Stimulated activated naive CD4-positive, alpha-beta T cell treated with Interleukin-2 at 50 U/mL for 16 hours (primary cell): ENCODE results near the gene DPP3.
"Not testable (repeated sequence)": the region's sequence is repeated elsewhere in the genome, so short reads cannot be mapped to it uniquely, and the experiment has no call there.

Experiments
- DNase-seq: peaks from one replicate; lab custom pipeline; 2025; lab: John Stamatoyannopoulos, UW

DPP3 gene

DNA sequence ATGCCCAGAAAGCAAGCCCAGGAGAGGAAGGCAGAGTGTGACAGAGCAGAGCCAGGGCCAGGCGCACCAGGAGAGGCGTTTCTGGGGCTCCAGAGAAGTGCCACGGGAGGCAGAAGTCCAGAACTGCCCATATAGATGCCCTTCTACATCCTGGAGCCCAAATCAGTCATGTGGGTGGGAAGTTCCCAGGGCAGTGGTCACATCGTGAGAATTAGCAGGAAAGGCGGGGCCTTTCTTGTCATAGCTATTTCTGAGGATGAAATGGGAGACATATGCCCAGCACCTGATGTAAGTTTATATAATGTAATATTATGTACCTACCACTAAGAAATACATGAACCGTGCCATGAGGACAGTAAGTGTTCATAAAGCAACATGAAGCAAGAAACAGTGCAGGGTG lies 52.5 kb downstream of the DPP3 start:
- DNase-seq = no peak

DNA sequence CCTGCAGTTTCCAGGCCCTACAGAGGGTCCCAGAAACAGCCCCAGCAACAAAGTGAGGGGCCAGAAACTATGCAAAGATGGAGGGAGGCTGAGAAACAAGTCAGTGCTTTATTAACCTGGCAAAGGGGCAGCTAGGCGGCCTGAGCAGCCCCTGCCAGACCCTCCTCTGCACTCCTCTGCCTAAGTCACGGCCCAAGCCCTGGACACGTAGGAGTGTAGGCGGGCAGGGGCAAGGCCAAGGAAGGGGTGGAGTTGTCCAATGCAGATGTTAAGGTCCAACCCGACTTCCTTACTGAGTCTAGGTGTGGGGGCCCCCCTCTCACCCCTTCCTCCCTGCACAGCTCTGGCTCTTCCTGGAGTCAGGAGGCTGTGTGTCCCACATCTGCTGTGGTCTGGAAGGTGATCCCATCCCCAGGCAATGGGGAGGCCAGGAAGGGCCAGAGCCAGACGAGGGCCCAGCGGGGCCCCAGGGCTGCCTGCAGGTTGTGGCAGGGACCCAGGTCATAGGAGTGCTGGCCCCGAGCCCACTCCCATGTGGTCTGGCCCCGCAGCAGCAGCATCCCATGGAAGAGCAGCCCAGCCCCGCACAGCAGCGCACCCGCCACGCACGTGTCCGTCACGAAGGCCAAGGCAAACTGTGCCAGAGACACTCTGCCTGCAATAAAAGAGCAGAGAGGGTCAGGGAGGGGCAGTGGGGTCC lies 59.1 kb downstream of the DPP3 start:
- no peak for DNase-seq

DNA sequence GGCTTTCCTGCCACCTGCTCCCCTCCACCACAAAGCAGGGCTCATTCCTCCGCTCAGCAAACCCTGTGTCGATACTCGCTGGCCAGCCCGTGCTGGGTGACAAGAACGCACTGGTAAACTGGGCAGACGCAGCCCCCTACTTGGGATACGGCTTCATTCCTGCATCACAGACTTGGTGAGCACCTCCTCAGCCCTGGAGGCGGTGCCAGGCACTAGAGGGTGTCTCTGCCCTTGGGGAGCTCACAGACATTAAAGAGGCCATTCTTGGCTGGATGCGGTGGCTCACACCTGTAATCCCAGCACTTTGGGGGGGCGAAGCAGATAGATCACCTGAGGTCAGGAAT lies 59.6 kb downstream of the DPP3 start:
- no peak for DNase-seq

DNA sequence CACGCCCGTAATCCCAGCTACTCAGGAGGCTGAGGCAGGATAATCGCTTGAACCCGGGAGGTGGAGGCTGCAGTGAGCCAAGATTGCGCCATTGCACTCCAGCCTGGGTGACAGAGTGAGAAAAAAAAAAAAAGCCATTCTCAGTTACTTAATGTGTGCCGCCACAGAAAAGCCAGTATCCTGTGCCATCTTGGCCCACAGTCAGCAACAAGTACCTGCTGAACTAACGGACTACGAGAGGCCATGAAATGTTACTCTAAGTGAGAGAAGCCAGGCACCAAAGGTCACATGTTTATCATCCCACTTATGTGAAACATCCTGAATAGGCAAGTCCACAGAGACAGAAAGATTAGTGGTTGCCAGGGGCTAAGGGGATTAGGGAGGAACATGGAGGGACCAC lies 60.4 kb downstream of the DPP3 start:
- not testable (repeated sequence) for DNase-seq

DNA sequence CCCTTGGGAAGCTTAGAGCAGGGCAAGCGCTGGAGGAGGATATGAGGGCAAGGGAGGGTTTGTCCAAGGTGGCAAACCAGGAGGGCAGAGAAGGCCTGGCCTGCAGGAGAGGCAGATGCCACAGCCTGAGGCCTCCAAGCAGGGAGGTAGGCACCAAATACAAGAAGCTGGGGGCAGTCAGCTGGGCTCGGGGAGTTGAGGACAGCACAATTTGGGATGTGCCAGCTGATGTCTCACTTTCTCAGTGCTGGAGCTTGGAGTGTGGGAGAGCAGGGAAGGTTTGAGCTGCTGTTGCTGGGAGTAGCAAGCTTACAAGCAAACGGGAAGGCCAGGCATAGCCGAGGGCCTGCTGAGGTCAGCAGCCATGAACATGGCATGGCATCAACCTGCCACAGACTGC lies 61.7 kb downstream of the DPP3 start:
- no peak for DNase-seq

DNA sequence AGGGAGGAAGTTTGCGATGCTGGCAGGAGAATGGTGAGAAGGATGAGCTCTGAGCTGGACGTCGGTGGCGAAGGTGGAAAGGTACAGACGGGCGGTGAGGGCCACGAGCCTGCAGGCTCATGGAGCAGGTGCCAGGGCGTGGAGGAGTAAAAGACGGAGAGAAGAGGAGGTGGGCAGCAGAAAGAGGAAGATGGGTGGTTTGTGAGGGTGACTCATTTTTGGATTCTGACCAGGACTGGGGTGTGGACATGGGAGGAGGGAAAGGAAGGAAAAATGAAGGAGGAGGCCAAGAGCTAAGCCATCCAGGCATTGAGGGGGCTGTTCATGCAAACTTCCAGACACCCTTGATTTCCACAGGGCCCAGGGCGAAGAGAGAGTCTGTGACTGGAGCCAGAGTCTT lies 62.1 kb downstream of the DPP3 start:
- no peak for DNase-seq

DNA sequence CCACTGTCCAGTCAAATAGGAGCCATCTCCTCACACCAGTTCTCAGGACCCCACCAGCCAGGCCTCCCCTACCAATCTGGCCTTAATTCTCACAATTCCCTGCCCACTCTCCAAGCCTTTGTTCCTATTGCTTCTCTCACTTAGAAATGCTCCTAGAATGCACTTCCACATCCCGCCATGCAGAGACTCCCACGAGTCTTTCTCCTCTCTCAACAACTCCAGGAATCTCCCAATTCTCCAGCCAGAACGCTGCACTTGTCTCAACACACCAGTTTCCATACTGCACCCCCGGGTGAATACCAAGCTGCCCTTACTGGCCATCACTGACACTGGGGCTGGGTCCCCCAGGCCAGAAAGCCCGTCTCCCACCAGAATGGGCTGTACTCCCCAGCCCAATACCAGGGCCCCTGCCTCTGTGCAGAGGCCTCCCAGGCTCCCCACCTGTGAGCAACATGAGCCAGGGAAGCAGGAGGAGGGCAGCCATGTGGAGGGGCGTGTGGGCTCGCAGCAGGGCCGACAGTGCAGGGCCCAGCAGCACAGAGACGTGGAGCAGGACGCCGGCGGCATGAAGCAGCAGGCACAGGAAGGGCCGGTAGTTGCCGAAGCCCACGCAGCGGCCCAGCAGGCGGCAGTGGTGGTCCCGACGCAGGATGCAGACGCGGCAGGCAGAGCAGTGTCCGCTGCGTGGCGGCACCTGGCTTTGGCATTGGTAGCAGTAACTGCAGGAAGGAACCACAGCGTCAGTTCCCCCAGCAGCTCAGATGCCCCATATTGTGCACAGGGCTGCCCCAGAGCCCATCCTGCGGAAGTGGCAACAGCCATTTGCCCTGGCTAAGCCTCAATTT lies 63.3 kb downstream of the DPP3 start:
- DNase-seq = peak; percentile 23

DNA sequence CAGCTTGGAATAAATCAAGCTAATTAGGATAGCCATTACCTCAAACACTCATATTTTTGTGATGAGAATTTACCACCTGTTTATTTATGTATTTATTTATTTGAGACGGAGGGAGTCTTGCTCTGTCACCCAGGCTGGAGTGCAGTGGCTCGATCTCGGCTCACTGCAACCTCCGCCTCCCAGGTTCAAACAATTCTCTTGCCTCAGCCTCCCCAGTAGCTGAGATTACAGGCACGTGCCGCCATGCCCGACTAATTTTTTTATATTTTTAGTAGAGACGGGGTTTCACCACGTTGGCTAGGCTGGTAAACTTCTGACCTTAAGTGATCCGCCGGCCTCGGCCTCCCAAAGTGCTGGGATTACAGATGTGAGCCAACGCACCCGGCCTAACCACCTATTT lies 64.7 kb downstream of the DPP3 start:
- not testable (repeated sequence) for DNase-seq

DNA sequence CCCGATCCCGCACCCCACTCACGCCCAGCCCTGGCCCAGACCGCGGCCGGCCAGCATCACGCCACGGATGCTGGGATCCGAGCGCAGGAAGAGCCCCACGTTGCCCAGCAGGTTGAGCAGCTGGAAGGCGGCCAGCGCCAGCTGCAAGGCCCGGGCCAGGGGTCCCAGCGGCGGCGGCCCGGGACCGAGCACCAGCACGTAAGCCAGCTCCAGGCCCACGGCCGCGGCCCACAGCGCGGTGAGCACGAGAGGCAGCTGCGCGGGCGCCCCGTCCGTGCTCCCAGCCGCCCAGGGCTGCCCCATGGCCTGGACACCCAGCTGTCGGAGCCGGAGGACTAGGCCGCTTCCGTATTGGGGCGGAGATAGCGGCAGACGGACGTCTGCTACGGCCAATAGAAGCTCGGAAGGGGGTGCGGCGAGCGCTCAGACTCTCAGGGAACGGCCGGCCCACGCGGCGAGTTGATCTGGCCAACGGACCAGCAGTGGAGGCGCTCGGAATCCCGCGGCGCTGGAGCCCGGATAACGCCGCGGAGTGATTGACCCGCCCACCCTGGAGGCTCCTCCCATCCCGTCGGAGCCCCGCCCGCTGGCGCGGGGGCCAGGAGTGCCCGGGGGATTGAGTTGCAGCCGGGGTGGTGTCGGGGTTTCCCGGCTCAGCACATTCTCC lies 65.6 kb downstream of the DPP3 start, which contains the start of gene ZDHHC24:
ZDHHC24 (minus strand) TSS at position 348 of the 667 bp plus-strand sequence; CDS start at position 303, 45 bp downstream.
- peak; percentile 89 for DNase-seq

DNA sequence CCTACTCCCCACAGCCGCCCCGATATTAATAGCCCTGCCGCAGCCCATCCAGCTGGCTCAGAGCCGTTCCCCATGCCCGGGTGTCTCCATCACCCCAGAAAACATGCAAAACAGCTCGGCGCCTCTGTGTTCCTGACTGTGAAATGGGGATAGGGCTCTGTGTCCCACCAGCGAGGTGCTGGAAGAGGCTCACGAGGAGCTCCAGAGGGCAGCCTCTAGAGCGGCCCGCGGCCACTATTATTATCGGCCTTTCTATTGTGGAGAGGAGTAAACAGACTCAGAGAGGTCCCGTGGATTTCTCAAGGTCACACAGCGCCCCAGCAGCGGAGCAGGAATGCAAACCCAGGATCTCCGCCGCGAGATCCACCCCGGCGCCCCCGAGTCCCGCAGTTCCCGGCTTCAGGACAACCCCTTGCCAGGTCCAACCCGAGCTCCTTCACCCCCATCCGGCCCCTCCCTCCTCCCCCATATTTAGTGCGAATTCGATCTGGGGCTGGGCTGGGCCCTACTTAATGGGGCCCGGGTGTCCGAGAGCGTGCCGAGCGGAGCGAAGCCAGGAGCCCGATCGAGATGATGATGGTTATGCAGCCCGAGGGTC lies 66.2 kb downstream of the DPP3 start, which contains the start of gene ACTN3:
ACTN3 (plus strand) TSS at position 536 of the 598 bp plus-strand sequence; CDS start at position 571, 35 bp downstream.
- DNase-seq = no peak

DNA sequence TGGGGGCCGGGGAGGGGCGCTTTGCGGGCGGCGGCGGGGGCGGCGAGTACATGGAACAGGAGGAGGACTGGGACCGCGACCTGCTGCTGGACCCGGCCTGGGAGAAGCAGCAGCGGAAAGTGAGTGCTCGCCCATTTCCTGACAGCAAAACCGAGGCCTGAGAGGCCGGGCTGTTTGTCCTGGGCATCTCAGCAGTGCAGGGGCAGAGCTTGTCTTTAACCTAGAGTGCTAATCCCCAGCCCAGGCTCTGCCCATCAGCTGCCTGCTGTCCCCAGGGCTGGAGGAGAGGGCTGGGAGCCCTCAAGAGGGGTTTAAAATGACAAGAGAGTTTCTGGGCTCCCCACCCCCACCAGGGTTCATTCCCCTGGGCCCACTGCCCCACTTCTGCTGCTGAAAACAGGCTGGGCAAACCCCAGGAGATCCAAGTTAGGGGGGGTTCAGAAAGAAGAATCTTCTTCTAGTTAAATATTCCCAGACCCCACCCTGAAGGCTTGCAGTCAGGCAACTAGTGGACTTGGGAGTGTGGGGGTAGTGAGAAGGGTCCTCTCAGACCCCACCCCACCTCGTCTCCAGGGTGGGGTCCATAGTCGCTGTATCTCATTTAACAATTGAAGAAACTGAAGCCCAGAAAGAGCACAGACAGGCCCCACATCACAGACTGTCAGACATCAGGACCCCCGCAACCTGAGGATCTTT lies 66.9 kb downstream of the DPP3 start:
- DNase-seq = no peak

DNA sequence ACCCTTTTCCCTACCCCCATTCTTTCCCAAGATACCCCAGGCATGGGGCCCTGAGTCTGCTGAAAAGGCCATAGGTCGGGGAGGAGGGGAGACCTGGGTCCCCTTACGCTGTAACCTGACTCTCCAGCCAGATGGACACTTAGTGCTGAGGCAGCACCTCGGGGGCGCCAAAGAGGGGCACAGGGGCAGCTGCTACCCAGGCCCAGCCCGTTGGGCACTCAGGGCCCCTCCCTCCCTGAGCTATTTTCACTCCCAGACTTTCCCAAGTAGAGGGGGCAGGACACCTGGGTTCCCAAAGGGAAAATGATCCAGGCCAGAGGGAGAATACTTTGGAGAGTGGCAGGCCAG lies 67.4 kb downstream of the DPP3 start:
- DNase-seq = no peak

DNA sequence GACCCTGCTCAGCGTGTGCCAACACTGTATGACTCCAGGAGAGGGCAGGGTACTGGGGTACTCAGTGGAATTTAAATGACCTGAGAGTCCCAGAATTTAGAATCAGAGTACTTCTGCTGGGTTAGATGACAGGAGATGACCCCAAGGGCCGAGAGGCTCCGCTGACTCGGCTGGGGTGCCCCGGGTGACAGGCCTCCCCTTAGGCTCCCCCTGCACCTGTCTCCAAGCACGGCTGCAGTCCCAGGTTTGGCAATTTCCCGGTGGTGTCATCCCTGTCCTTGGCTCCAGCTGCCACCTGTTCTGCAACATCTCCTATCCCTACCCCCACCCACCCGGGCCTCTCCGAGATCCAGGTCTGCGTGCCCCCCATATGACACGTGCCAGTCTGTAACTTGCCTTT lies 67.8 kb downstream of the DPP3 start:
- DNase-seq = no peak

DNA sequence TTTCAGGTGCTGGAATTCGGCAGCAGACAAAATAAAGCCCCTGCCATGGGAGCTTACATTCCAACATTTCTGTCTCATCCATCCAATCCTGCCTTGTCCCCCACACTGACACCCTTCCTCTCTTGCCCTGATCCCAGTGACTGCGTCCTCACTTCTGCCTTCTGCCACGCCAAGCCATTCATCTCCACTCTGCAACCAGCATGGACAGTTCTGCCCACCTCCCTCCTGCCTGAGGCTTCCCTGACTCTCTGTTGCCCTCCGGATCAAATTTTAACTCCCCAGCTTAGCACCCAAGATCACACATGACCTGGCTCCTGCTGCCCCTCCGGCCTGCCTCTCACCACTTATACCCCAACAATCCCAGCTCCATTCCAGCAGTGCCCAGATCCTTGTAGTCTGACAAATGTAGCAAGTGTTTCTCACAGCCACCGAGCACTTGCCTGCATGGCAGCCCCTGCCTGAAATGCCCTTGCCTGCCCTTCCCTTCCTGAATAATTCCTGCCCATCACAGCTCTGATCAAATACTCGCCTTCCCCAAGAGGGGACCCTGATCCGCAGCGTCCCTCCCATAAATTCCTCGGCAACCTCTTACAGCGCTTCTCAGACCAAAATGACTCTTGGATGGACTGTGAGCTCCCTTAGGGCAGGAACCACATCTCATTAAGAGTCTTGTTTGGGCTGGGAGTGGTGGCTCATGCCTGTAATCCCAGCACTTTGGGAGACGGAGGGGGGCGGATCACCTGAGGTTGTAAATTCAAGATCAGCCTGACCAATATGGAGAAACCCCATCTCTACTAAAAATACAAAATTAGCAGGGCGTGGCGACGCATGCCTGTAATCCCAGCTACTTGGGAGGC lies 68.8 kb downstream of the DPP3 start:
- no peak for DNase-seq

DNA sequence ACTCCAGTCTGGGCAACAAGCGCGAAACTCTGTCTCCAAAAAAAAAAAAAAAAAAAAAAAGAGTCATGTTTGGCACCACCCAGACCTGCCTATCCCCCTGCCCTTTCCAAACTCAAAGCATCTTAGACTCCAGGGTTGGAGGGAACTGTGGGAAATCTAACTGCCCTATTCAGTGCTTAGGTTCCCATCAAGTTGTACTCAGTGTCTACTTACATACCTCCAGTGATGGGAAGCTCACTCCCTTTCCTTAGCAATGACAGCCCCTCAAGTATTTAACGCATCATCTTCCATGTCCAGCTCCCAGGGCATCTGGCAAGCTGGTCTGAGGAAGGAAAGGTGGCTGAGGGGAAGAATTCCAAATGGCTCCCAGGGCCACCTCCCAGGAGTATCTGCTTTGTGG lies 69.5 kb downstream of the DPP3 start:
- no peak for DNase-seq

DNA sequence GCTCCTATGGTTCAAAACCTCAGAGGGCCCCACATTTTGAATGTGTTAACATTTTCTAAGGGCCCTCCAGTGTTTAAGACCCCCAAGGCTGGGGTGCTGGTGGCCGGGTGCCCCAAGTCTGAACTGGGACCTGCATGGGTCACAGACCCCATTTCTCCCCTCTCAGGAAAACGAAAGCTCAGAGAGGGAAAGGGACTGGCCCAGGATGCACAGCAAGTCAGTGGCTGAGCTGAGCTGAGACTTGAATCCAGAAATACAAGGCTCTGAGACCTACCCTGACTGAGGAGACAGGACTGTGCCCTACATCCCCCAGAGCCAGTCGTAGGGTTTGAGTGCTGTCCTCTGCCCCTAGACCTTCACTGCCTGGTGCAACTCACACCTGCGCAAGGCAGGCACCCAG lies 70.7 kb downstream of the DPP3 start:
- DNase-seq = no peak

DNA sequence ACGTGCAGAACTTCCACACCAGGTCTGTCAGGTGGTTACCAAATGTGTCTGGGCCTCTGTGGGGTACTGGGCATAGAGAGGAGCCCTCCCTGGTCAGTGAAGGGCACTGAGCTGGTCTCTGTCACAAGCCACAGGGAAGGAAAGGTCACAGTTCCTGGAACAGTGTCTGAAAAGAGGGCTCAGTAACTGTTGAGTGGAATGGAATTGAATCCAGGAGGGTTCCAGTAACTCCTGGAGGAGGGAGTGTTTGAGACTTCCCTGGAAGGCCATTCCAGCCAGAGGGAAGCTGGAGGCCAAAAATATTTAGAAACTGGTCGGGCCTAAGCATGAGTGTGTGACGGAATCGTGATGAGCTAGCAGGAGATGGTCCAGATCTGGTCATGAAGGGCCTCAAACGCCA lies 74.4 kb downstream of the DPP3 start:
- DNase-seq = no peak

DNA sequence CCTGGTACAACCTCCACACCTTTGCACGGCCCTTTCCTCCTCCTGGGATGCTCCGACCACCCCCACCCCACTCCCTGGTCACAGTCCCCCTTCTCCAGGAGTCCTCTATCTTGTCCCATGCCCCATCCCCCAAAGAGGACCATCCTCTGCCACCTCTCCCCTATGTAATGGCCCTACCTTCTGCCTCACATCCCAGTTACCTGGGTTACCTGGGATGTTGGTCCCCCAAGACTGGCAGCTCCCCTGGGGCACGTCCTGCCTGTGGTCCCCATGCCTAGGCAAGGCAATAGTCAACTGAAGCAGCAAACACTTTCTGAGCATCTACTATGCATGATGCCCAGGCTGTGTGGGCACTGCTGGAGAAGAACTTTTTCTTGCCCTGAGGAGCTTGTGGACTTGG lies 75.2 kb downstream of the DPP3 start:
- no peak for DNase-seq

DNA sequence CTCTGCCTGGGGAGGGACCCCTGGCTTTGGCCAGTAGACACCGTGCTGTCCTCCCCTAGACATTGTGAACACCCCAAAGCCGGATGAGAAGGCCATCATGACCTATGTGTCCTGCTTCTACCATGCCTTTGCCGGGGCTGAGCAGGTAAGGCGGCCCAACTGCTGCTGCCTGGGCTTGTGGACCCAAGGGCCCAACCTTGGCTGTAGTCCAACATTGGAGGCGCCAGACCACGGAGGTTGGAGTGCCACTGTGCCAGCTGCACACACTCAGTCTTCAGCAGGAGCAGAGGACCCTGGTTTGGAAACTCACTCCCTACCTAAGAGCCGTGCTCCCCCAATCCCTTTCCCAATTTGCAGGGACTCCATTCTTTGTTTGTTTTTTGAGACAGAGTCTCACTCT lies 75.9 kb downstream of the DPP3 start:
- DNase-seq = no peak

DNA sequence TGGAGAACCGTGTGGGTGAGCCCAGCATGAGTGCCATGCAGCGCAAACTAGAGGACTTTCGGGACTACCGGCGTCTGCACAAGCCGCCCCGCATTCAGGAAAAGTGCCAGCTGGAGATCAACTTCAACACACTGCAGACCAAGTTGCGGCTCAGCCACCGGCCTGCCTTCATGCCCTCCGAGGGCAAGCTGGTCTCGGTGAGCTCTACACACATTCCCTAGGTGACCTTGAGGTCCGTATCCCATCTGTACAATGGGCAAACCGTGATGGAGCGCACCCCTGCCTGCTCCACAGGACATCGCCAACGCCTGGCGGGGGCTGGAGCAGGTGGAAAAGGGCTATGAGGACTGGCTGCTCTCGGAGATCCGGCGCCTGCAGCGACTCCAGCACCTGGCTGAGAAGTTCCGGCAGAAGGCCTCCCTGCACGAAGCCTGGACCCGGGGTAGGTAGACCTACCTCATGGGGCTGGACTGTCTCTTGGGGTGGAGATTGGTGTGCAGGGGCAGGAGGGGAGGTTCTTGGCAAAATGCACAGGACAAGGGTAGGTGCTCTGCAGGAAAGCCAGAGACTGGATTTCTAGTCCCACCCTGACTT lies 77.6 kb downstream of the DPP3 start:
- no peak for DNase-seq
